NCI-H1417 treated with DMSO at 0.1 percent for 48 hours (cell line): ENCODE measurements around the gene XPA.
"Not testable (repeated sequence)": the region's sequence is repeated elsewhere in the genome, so short reads cannot be mapped to it uniquely, and the experiment has no call there.

ENCODE experiments used
- DNase-seq: peaks from one replicate; lab custom pipeline; 2025; lab: John Stamatoyannopoulos, UW

Gene XPA

GRCh38 chr9:97703437-97704344 lies 6.6 kb upstream of the XPA start:
- DNase-seq: peak; percentile 35

- not testable (repeated sequence) for DNase-seq
Measured at GRCh38 chr9:97699824-97700223, 2.7 kb upstream of the XPA start.

- DNase-seq: not testable (repeated sequence)
Measured at GRCh38 chr9:97699281-97699680, 2.1 kb upstream of the XPA start.

GRCh38 chr9:97698865-97699264 lies 1.7 kb upstream of the XPA start:
- no peak for DNase-seq

- DNase-seq: no peak
Measured at GRCh38 chr9:97697837-97698236, 697 bp upstream of the XPA start.

- DNase-seq: no peak
Measured at GRCh38 chr9:97695995-97696802, 941 bp downstream of the XPA start.

- no peak for DNase-seq
Measured at GRCh38 chr9:97695390-97695789, 1.8 kb downstream of the XPA start.

GRCh38 chr9:97694769-97695168 lies 2.4 kb downstream of the XPA start:
- no peak for DNase-seq

GRCh38 chr9:97689401-97690180 lies 7.5 kb downstream of the XPA start:
- no peak for DNase-seq

- no peak for DNase-seq
Measured at GRCh38 chr9:97688654-97689053, 8.5 kb downstream of the XPA start.

GRCh38 chr9:97682242-97682641 lies 14.9 kb downstream of the XPA start:
- DNase-seq: no peak

GRCh38 chr9:97675655-97676054 lies 21.5 kb downstream of the XPA start:
- no peak for DNase-seq

GRCh38 chr9:97673922-97674321 lies 23.2 kb downstream of the XPA start:
- no peak for DNase-seq

- DNase-seq: no peak
Measured at GRCh38 chr9:97672403-97672802, 24.7 kb downstream of the XPA start.

GRCh38 chr9:97670586-97670985 lies 26.6 kb downstream of the XPA start:
- DNase-seq: no peak

GRCh38 chr9:97668485-97668884 lies 28.7 kb downstream of the XPA start:
- no peak for DNase-seq

GRCh38 chr9:97666907-97667686 lies 30.0 kb downstream of the XPA start:
- no peak for DNase-seq

- no peak for DNase-seq
Measured at GRCh38 chr9:97665742-97666141, 31.4 kb downstream of the XPA start.

- DNase-seq: no peak
Measured at GRCh38 chr9:97660847-97661246, 36.3 kb downstream of the XPA start.

GRCh38 chr9:97660340-97660739 lies 36.8 kb downstream of the XPA start:
- no peak for DNase-seq

GRCh38 chr9:97659771-97660170 lies 37.4 kb downstream of the XPA start:
- DNase-seq: no peak

GRCh38 chr9:97658707-97659106 lies 38.4 kb downstream of the XPA start:
- DNase-seq: no peak
